HepG2 (cell line): Measurements from ENCODE around the gene LOXL4. TPM values are rescaled to one million over a fixed set of nuclear protein-coding genes. Genes with fewer than 3 reads are reported as not detected.

ENCODE experiments used
- ATAC-seq: fragments of 200-7000 bp; cut with Tn5 transposase; 3 replicates; pipeline ENCODE4 v1.9.1; 2020; ENCODE audit warnings: mild to moderate bottlenecking, moderate library complexity
- BruUV-seq: library from RNA; stranded (reverse); fragments of 400-500 nt; replicated peaks from 2 replicates; lab custom pipeline; 2021; lab: Mats Ljungman, UMichigan
- CTCF ChIA-PET: fragments of 300-600 bp; formaldehyde crosslinking; extraction: SDS; loops from one replicate; lab custom pipeline; 2021; ENCODE audit warnings: low total read pairs, inconsistent platforms, low intra/inter-chr PET ratio; lab: Yijun Ruan, JAX
- POLR2A ChIA-PET: fragments of 350-600 bp; sonication (Branson Sonifier 250); formaldehyde crosslinking; loops from one replicate; lab custom pipeline; 2020; ENCODE audit warnings: antibody characterized with exemption, inconsistent platforms; lab: Yijun Ruan, JAX
- DNase-seq: peaks from one replicate; pipeline ENCODE4 v3.0.0-alpha.2; 2015; ENCODE audit warnings: low spot score
- FAIRE-seq: peaks from 3 replicates; lab custom pipeline; 2011; peaks lifted over from hg19 to GRCh38; lab: Jason Lieb, UNC
- H2AFZ ChIP-seq: one replicate; pipeline ENCODE4 v1.6.1; 2011; ENCODE audit warnings: low read length, inconsistent platforms
- H3K27ac ChIP-seq: fragments of 300-600 bp; 3 replicates; pipeline ENCODE4 v1.8.0; 2011; ENCODE audit warnings: mixed run types, mild to moderate bottlenecking, mixed read lengths, low read length, inconsistent platforms; ENCODE audit not compliant: insufficient read depth; ENCODE audit errors: extremely low read length
- H3K27me3 ChIP-seq, 2 experiments: fragments of 200-600 bp in 1 of 2; 2 replicates in 1 of 2; 3 replicates in 1 of 2; pipeline versions ENCODE4 v1.6.0 to v1.8.0; 2011; ENCODE audit warnings: low read length in 2 of 2, mild to moderate bottlenecking in 2 of 2, moderate library complexity in 2 of 2, inconsistent platforms in 1 of 2; ENCODE audit not compliant: insufficient read depth in 2 of 2, control insufficient read depth in 1 of 2
- H3K36me3 ChIP-seq, 2 experiments: fragments of 200-600 bp in 1 of 2; replicated peaks in 1 of 2; 2 replicates in 1 of 2; 3 replicates in 1 of 2; pipeline versions ENCODE4 v1.5.1 to v1.8.0; 2011; ENCODE audit warnings: low read length in 2 of 2, inconsistent platforms in 1 of 2; ENCODE audit not compliant: insufficient read depth in 2 of 2, control insufficient read depth in 1 of 2
- H3K4me1 ChIP-seq: 2 replicates; pipeline ENCODE4 v1.5.1; 2012; ENCODE audit warnings: low read length, inconsistent platforms; ENCODE audit not compliant: insufficient read depth
- H3K4me2 ChIP-seq: 2 replicates; pipeline ENCODE4 v1.6.0; 2011; ENCODE audit warnings: low read depth, low read length, inconsistent platforms
- H3K4me3 ChIP-seq, 3 experiments: fragments of 200-600 bp in 1 of 3; sonication (generic), shearing (Covaris generic) in 1 of 3; replicated peaks in 1 of 3; 2 replicates each; pipeline ENCODE4 v1.5.1; 2011 to 2016; ENCODE audit warnings: low read length in 3 of 3, inconsistent platforms in 2 of 3, low read depth in 2 of 3, mild to moderate bottlenecking in 2 of 3, control low read depth in 1 of 3, mixed read lengths in 1 of 3; ENCODE audit not compliant: insufficient read depth in 1 of 3
- H3K79me2 ChIP-seq: one replicate; pipeline ENCODE4 v1.6.1; 2011; ENCODE audit warnings: low read length, inconsistent platforms; ENCODE audit not compliant: insufficient read depth
- H3K9ac ChIP-seq: 2 replicates; pipeline ENCODE4 v1.6.0; 2011; ENCODE audit warnings: mild to moderate bottlenecking, low read depth, low read length, inconsistent platforms; ENCODE audit not compliant: insufficient read depth
- H3K9me3 ChIP-seq: 2 replicates; pipeline ENCODE4 v1.5.1; 2012; ENCODE audit warnings: mild to moderate bottlenecking, low read length
- H4K20me1 ChIP-seq: 2 replicates; pipeline ENCODE4 v1.6.0; 2011; ENCODE audit warnings: inconsistent platforms, mild to moderate bottlenecking, low read length, moderate library complexity; ENCODE audit not compliant: insufficient read depth
- ISL2 ChIP-seq: sonication (generic); formaldehyde crosslinking; IDR thresholded peaks from 2 replicates; pipeline ENCODE4 v1.5.0; 2020; ENCODE audit warnings: missing genetic modification reagents
- NFKB2 ChIP-seq: sonication (generic); formaldehyde crosslinking; IDR thresholded peaks from 2 replicates; pipeline ENCODE4 v1.4.0; 2020; ENCODE audit warnings: missing genetic modification reagents, borderline replicate concordance
- NKX3-1 ChIP-seq: sonication (generic); formaldehyde crosslinking; IDR thresholded peaks from 2 replicates; pipeline ENCODE4 v1.5.0; 2020; ENCODE audit warnings: missing genetic modification reagents
- NONO ChIP-seq, 2 experiments: fragments of 450-650 bp in 1 of 2; sonication (generic) in 1 of 2; formaldehyde crosslinking in 1 of 2; IDR thresholded peaks in 1 of 2; conservative IDR thresholded peaks in 1 of 2; 2 replicates each; pipeline versions ENCODE4 v1.6.1 to v1.8.0; 2017 to 2022; ENCODE audit warnings: mild to moderate bottlenecking in 1 of 2, missing genetic modification reagents in 1 of 2, moderate library complexity in 1 of 2
- SRSF9 ChIP-seq: fragments of 200-400 bp; formaldehyde crosslinking; IDR thresholded peaks from 2 replicates; pipeline ENCODE4 v1.6.1; 2018; ENCODE audit warnings: borderline replicate concordance, mild to moderate bottlenecking, low read depth, low read length; ENCODE audit not compliant: insufficient read depth, poor library complexity, severe bottlenecking
- ZBTB4 ChIP-seq: sonication (generic); formaldehyde crosslinking; IDR thresholded peaks from 2 replicates; pipeline ENCODE4 v1.4.0; 2020; ENCODE audit warnings: missing genetic modification reagents, mild to moderate bottlenecking, borderline replicate concordance
- ZNF468 ChIP-seq: sonication (generic); formaldehyde crosslinking; IDR thresholded peaks from 2 replicates; pipeline ENCODE4 v1.8.0; 2022; ENCODE audit warnings: mild to moderate bottlenecking, moderate library complexity, missing genetic modification reagents
- WGBS: methylation state at CpG from one replicate; pipeline ENCODE4 v1.1.6; 2017; ENCODE audit warnings: low lambda C conversion rate; 5-methylcytosine and 5-hydroxymethylcytosine counted together
- in situ Hi-C: cut with HindIII; loops from 2 replicates; pipeline ENCODE4 v1.10.0; 2017; ENCODE audit warnings: low pct_unique_long_range_greater_than_20kb; ENCODE audit not compliant: extremely low pct_ligation_motif_present
- intact Hi-C: fragments of 100-400 bp; cut with micrococcal nuclease; formaldehyde crosslinking; loops from one replicate; pipeline ENCODE4 v1.10.0; 2022; ENCODE audit not compliant: unreplicated experiment
- polyA plus RNA-seq, 8 experiments: library from polyadenylated mRNA; depleted of rRNA in 3 of 8; stranded (reverse) in 7 of 8; unstranded in 1 of 8; fragments of >200 nt; fragmentation: Illumina TruSeq in 4 of 8; extraction: Trizol in 4 of 8; gene quantifications; 2 replicates each; pipeline versions ENCODE4 v1.2.1 to v1.2.3, GENCODE V29; 2011 to 2016; ENCODE audit warnings: low read depth in 4 of 8, missing spikeins in 1 of 8, mixed read lengths in 1 of 8; ENCODE audit not compliant: insufficient read depth in 1 of 8
- total RNA-seq, 5 experiments: library from RNA; depleted of rRNA; stranded (reverse); fragments of >200 nt; fragmentation: Illumina TruSeq; extraction: Trizol; gene quantifications; 2 replicates each; pipeline ENCODE4 v1.2.3, GENCODE V29; 2016; ENCODE audit warnings: low read depth in 1 of 5
- TF ChIP-seq, protein P1 (sequence below): sonication (generic); formaldehyde crosslinking; IDR thresholded peaks from 2 replicates; pipeline ENCODE4 v1.8.0; 2022; ENCODE audit warnings: missing genetic modification reagents, mild to moderate bottlenecking, moderate library complexity, borderline replicate concordance
- TF ChIP-seq, protein P2 (sequence below), 2 experiments: sonication (generic) in 1 of 2; formaldehyde crosslinking in 1 of 2; IDR thresholded peaks; 2 replicates each; pipeline versions ENCODE4 v1.5.1 to v1.6.1; 2011 to 2020; ENCODE audit warnings: borderline replicate concordance in 1 of 2, low read depth in 1 of 2, low read length in 1 of 2, mild to moderate bottlenecking in 1 of 2, missing genetic modification reagents in 1 of 2, moderate library complexity in 1 of 2
- TF ChIP-seq, protein P3 (sequence below): IDR thresholded peaks from 2 replicates; pipeline ENCODE4 v1.6.1; 2016; ENCODE audit warnings: control low read depth

Gene LOXL4
- total and polyA plus RNA-seq, 2 of the 13 experiments (the other 11 are each of a cell fraction or from before 2014, with no cell fraction given): 8.8 to 21.1 TPM

DNA sequence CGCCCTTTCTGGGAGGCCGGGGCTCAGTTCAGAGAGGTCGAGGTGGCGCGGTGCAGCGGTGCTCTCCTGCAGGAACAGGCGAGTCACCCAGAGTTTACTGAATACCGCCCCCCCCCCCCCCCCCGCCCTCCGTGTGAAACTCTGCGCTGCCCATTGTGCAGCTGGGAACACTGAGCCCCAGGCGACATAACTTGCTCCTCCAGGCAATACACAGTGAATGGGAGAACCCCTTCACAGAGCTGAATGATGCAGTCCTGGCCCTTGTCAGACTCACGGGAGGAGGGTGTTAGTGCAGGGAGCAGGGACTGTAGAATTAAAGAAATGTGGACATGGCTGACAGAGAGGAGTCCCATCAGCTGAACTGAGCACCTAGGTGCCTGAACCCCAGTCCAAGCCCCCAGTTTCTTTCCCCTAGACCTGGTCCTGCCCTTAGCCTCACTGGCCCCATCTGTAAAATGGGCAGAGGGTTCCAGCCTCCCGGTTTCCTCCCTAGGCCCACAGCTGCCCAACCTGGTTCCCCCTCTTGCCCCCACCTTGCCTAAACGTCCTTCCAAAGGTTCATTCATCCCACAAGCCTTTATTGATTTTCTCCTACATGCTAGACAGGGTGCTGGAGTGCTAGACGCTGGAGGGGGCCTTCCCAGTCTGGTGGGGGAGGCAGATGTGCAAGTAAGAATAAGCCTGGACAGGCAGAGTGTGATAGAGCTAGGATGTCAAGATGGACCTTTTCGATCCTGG is 869 bp upstream of the LOXL4 start:
- Histone ChIP-seq H3K4me1 (peaks cover 91% of the 10 kb centered on the region), H3K4me3 (peak overlapping the region; percentile 69 to 80 (median 71)), H3K4me2 (peak overlapping the region; percentile 92), H4K20me1 (no peaks in the 10 kb centered on the region), H2AFZ (no peak overlapping the region), H3K9ac (peak overlapping the region; percentile 71), H3K27ac (peak overlapping the region; percentile 60), H3K9me3 (no peaks in the 10 kb centered on the region), H3K36me3 (no peaks in the 10 kb centered on the region), H3K79me2 (no peaks in the 10 kb centered on the region), H3K27me3 (no peaks in the 10 kb centered on the region)
- in situ Hi-C loops (loop anchor here (5.0 kb wide), 1 partner anchor 38 kb away; no protein-coding TSS in a partner anchor), intact Hi-C loops (no loop called here)
- ATAC-seq (peak; percentile 29), DNase-seq (peak; percentile 72), FAIRE-seq (no peak)
- WGBS: 3% methylated on average over 12 of the region's 17 CpGs
- ChIA-PET CTCF (interaction anchor here (1.2 kb wide), 1 partner anchor 26 kb away, joined by 3 read pairs; no protein-coding TSS in a partner anchor), POLR2A (interaction anchor here (0.8 to 2.5 kb wide), 8 partner anchors 18 to 146 kb away, joined by 3 to 8 read pairs (median 4); partner anchors contain the start of genes PYROXD2 and R3HCC1L)
- BruUV-seq: no TSS peak
- TF ChIP-seq, protein P1, sequence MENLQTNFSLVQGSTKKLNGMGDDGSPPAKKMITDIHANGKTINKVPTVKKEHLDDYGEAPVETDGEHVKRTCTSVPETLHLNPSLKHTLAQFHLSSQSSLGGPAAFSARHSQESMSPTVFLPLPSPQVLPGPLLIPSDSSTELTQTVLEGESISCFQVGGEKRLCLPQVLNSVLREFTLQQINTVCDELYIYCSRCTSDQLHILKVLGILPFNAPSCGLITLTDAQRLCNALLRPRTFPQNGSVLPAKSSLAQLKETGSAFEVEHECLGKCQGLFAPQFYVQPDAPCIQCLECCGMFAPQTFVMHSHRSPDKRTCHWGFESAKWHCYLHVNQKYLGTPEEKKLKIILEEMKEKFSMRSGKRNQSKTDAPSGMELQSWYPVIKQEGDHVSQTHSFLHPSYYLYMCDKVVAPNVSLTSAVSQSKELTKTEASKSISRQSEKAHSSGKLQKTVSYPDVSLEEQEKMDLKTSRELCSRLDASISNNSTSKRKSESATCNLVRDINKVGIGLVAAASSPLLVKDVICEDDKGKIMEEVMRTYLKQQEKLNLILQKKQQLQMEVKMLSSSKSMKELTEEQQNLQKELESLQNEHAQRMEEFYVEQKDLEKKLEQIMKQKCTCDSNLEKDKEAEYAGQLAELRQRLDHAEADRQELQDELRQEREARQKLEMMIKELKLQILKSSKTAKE (CRISPR knock-in tag): peak; percentile 46; the same call in 1 of the 2 replicates
- no peak for TF ChIP-seq ZNF468 (CRISPR knock-in tag)
- TF ChIP-seq ISL2 (CRISPR knock-in tag): no peak
- TF ChIP-seq, protein P2, sequence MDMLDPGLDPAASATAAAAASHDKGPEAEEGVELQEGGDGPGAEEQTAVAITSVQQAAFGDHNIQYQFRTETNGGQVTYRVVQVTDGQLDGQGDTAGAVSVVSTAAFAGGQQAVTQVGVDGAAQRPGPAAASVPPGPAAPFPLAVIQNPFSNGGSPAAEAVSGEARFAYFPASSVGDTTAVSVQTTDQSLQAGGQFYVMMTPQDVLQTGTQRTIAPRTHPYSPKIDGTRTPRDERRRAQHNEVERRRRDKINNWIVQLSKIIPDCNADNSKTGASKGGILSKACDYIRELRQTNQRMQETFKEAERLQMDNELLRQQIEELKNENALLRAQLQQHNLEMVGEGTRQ (IDR thresholded peaks at IDR 0.05; ENCODE audit: low read depth, low read length): no peak
- TF ChIP-seq, protein P2 (CRISPR knock-in tag; IDR thresholded peaks at IDR 0.05; ENCODE audit: borderline replicate concordance): no peak
- TF ChIP-seq NFKB2 (CRISPR knock-in tag): 0 out of 2 replicates have a peak, but pooled peaks have one; percentile 3
- TF ChIP-seq SRSF9: no peak
- TF ChIP-seq NONO (IDR thresholded peaks at IDR 0.05): no peak
- TF ChIP-seq NONO (CRISPR knock-in tag; conservative IDR thresholded peaks at IDR 0.05): 0 out of 2 replicates have a peak, but pooled peaks have one; percentile 22
- TF ChIP-seq NKX3-1 (CRISPR knock-in tag): no peak
- TF ChIP-seq, protein P3, sequence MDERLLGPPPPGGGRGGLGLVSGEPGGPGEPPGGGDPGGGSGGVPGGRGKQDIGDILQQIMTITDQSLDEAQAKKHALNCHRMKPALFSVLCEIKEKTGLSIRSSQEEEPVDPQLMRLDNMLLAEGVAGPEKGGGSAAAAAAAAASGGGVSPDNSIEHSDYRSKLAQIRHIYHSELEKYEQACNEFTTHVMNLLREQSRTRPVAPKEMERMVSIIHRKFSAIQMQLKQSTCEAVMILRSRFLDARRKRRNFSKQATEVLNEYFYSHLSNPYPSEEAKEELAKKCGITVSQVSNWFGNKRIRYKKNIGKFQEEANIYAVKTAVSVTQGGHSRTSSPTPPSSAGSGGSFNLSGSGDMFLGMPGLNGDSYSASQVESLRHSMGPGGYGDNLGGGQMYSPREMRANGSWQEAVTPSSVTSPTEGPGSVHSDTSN (CRISPR knock-in tag): no peak
- TF ChIP-seq ZBTB4 (CRISPR knock-in tag): no peak
